ENCODE data around the gene CPSF3.
"Not testable (repeated sequence)": the region's sequence is repeated elsewhere in the genome, so short reads cannot be mapped to it uniquely, and the experiment has no call there.

CPSF3 gene

GRCh38 chr2:9472511-9472910, 49.1 kb downstream of the CPSF3 start:
- DNase-seq: no peak

- no peak for DNase-seq
These were observed 50.0 kb downstream of the CPSF3 start for GRCh38 chr2:9473308-9473984.

- DNase-seq: no peak
These were observed 50.5 kb downstream of the CPSF3 start for GRCh38 chr2:9473985-9474360.

- no peak for DNase-seq
These were observed 51.1 kb downstream of the CPSF3 start, which contains the start of gene IAH1 for GRCh38 chr2:9474361-9475057. Gene IAH1 (plus strand): TSS chr2:9474551. CDS start chr2:9474567, 16 bp downstream.

- no peak for DNase-seq
These were observed 54.5 kb downstream of the CPSF3 start for GRCh38 chr2:9477914-9478313.

- DNase-seq: no peak
These were observed 55.1 kb downstream of the CPSF3 start for GRCh38 chr2:9478526-9478925.

GRCh38 chr2:9480157-9480556, 56.7 kb downstream of the CPSF3 start:
- no peak for DNase-seq

GRCh38 chr2:9483107-9483506, 59.7 kb downstream of the CPSF3 start:
- no peak for DNase-seq

- DNase-seq: no peak
These were observed 61.1 kb downstream of the CPSF3 start for GRCh38 chr2:9484533-9484932.

- DNase-seq: no peak
These were observed 65.4 kb downstream of the CPSF3 start for GRCh38 chr2:9488583-9489547.

- no peak for DNase-seq
These were observed 67.3 kb downstream of the CPSF3 start for GRCh38 chr2:9490789-9491188.

- no peak for DNase-seq
These were observed 69.5 kb downstream of the CPSF3 start for GRCh38 chr2:9492927-9493326.

- DNase-seq: no peak
These were observed 70.0 kb downstream of the CPSF3 start for GRCh38 chr2:9493478-9493877.

GRCh38 chr2:9494081-9494480, 70.6 kb downstream of the CPSF3 start:
- no peak for DNase-seq

- DNase-seq: no peak
These were observed 73.6 kb downstream of the CPSF3 start for GRCh38 chr2:9497017-9497416.

GRCh38 chr2:9498210-9498609, 74.8 kb downstream of the CPSF3 start:
- no peak for DNase-seq

- DNase-seq: no peak
These were observed 85.5 kb downstream of the CPSF3 start for GRCh38 chr2:9508931-9509330.

GRCh38 chr2:9513946-9514345, 90.5 kb downstream of the CPSF3 start:
- DNase-seq: not testable (repeated sequence)

- DNase-seq: no peak
These were observed 93.8 kb downstream of the CPSF3 start for GRCh38 chr2:9517118-9517782.

- no peak for DNase-seq
These were observed 94.7 kb downstream of the CPSF3 start for GRCh38 chr2:9518163-9518562.

GRCh38 chr2:9518780-9519179, 95.3 kb downstream of the CPSF3 start:
- no peak for DNase-seq

- DNase-seq: no peak
These were observed 95.8 kb downstream of the CPSF3 start for GRCh38 chr2:9519250-9519649.

All from NCI-H1694 (cell line).